Loucy (cell line): ENCODE results near the gene PSEN1.

ENCODE experiments used
- H2AFZ ChIP-seq: fragments of 200-600 bp; sonication (generic); 2 replicates; pipeline ENCODE4 v1.6.0; 2016; ENCODE audit warnings: antibody characterized with exemption, mild to moderate bottlenecking, low read length, moderate library complexity
- H3F3A ChIP-seq: fragments of 200-600 bp; 2 replicates; pipeline ENCODE4 v1.6.0; 2016; ENCODE audit warnings: antibody characterized with exemption, low read depth, mild to moderate bottlenecking
- H3K27me3 ChIP-seq: fragments of 200-600 bp; sonication (generic); 2 replicates; pipeline ENCODE4 v1.6.1; 2014; ENCODE audit warnings: low read length, mild to moderate bottlenecking; ENCODE audit not compliant: insufficient read depth, poor library complexity, severe bottlenecking
- H3K36me3 ChIP-seq: fragments of 200-600 bp; sonication (generic); 2 replicates; pipeline ENCODE4 v1.6.1; 2016; ENCODE audit warnings: low read length; ENCODE audit not compliant: insufficient read depth
- H3K4me1 ChIP-seq: fragments of 200-600 bp; sonication (generic); 2 replicates; pipeline ENCODE4 v1.5.1; 2014; ENCODE audit warnings: low read length, mild to moderate bottlenecking; ENCODE audit not compliant: insufficient read depth, poor library complexity, severe bottlenecking
- H3K4me2 ChIP-seq: fragments of 200-600 bp; sonication (generic); 2 replicates; pipeline ENCODE4 v1.6.0; 2014; ENCODE audit warnings: antibody characterized with exemption, low read length, low read depth, mild to moderate bottlenecking; ENCODE audit not compliant: poor library complexity, severe bottlenecking
- H3K4me3 ChIP-seq: fragments of 200-600 bp; sonication (generic); 2 replicates; pipeline ENCODE4 v1.5.1; 2014; ENCODE audit warnings: low read length, mild to moderate bottlenecking, mixed read lengths; ENCODE audit not compliant: poor library complexity, severe bottlenecking
- H3K79me2 ChIP-seq: fragments of 200-600 bp; sonication (generic); 2 replicates; pipeline ENCODE4 v1.6.1; 2014; ENCODE audit warnings: low read length; ENCODE audit not compliant: insufficient read depth
- H3K9ac ChIP-seq: fragments of 200-600 bp; sonication (generic); 2 replicates; pipeline ENCODE4 v1.6.0; 2014; ENCODE audit warnings: mild to moderate bottlenecking, low read depth, low read length, moderate library complexity; ENCODE audit not compliant: poor library complexity, severe bottlenecking
- H3K9me2 ChIP-seq: fragments of 200-600 bp; sonication (generic); replicated peaks from 2 replicates; pipeline ENCODE4 v1.6.1; 2016; ENCODE audit warnings: low read depth, low read length, mixed read lengths
- H3K9me3 ChIP-seq: fragments of 200-600 bp; sonication (generic); 2 replicates; pipeline ENCODE4 v1.6.1; 2014; ENCODE audit warnings: mild to moderate bottlenecking, antibody characterized with exemption, low read length, low read depth; ENCODE audit not compliant: insufficient read depth
- H4K20me1 ChIP-seq: fragments of 200-600 bp; sonication (generic); 2 replicates; pipeline ENCODE4 v1.6.0; 2014; ENCODE audit warnings: antibody characterized with exemption, low read length, mild to moderate bottlenecking; ENCODE audit not compliant: insufficient read depth, poor library complexity, severe bottlenecking
- CTCF ChIP-seq: fragments of 200-600 bp; sonication (generic); conservative IDR thresholded peaks from 2 replicates; pipeline ENCODE4 v1.5.1; 2014; ENCODE audit warnings: mild to moderate bottlenecking, antibody characterized with exemption, low read length
- EZH2phosphoT487 ChIP-seq: fragments of 200-600 bp; IDR thresholded peaks from 2 replicates; pipeline ENCODE4 v1.6.1; 2018; ENCODE audit warnings: antibody characterized with exemption, mild to moderate bottlenecking, moderate library complexity, borderline replicate concordance

The PSEN1 gene

GRCh38 chr14:73136085-73136386 lies 271 bp upstream of the PSEN1 start:
- H3K4me1 ChIP-seq, result peaks cover 10% of the 10 kb centered on the region
- peak overlapping the region; percentile 95 for H2AFZ ChIP-seq
- H4K20me1 ChIP-seq, result peaks cover 6% of the 10 kb centered on the region
- H3K9me2 ChIP-seq, result no peaks in the 10 kb centered on the region
- TF ChIP-seq CTCF, result no peak
- TF ChIP-seq EZH2phosphoT487, result no peak
- H3F3A ChIP-seq, result no peaks in the 10 kb centered on the region
- H3K4me3 ChIP-seq, result peak overlapping the region; percentile 80
- peak overlapping the region; percentile 75 for H3K9ac ChIP-seq
- H3K79me2 ChIP-seq, result peaks cover 38% of the 10 kb centered on the region
- H3K36me3 ChIP-seq, result no peaks in the 10 kb centered on the region
- no peaks in the 10 kb centered on the region for H3K27me3 ChIP-seq
- peak overlapping the region; percentile 77 for H3K4me2 ChIP-seq
- H3K9me3 ChIP-seq, result no peaks in the 10 kb centered on the region

GRCh38 chr14:73140811-73141323 lies 4.6 kb downstream of the PSEN1 start:
- Histone ChIP-seq H4K20me1 (peaks cover 9% of the 10 kb centered on the region), H3K27me3 (no peaks in the 10 kb centered on the region), H3K4me3 (no peak overlapping the region), H3K9me2 (no peaks in the 10 kb centered on the region), H3K4me1 (peaks cover 22% of the 10 kb centered on the region), H3F3A (peaks cover 3% of the 10 kb centered on the region; the same call in 1 of the 2 replicates), H3K9ac (no peak overlapping the region), H3K79me2 (peaks cover 74% of the 10 kb centered on the region), H2AFZ (no peak overlapping the region), H3K36me3 (no peaks in the 10 kb centered on the region), H3K9me3 (no peaks in the 10 kb centered on the region), H3K4me2 (peak overlapping the region; percentile 17)
- no peak for TF ChIP-seq CTCF
- TF ChIP-seq EZH2phosphoT487, result no peak

GRCh38 chr14:73142216-73142615 lies 5.9 kb downstream of the PSEN1 start:
- Histone ChIP-seq H3K4me2 (peak overlapping the region; percentile 49), H3K79me2 (peaks cover 76% of the 10 kb centered on the region), H3K36me3 (no peaks in the 10 kb centered on the region), H4K20me1 (peaks cover 9% of the 10 kb centered on the region), H3K4me3 (no peak overlapping the region), H2AFZ (no peak overlapping the region), H3F3A (peaks cover 3% of the 10 kb centered on the region; the same call in 1 of the 2 replicates), H3K9me3 (no peaks in the 10 kb centered on the region), H3K27me3 (no peaks in the 10 kb centered on the region), H3K9ac (no peak overlapping the region), H3K9me2 (no peaks in the 10 kb centered on the region), H3K4me1 (peaks cover 22% of the 10 kb centered on the region)
- TF ChIP-seq CTCF (no peak), EZH2phosphoT487 (no peak)
